OCI-LY1 (cell line): ENCODE results near the gene CRADD.

Experiments used
- EZH2 ChIP-seq: fragments of 200-600 bp; sonication (generic), shearing (Covaris generic); IDR thresholded peaks from 2 replicates; pipeline ENCODE4 v1.8.0; 2017; ENCODE audit warnings: borderline replicate concordance, mixed run types, mild to moderate bottlenecking, antibody characterized with exemption, low read length, moderate library complexity, mixed read lengths
- TF ChIP-seq, protein P1 (sequence below): fragments of 200-600 bp; sonication (generic), shearing (Covaris generic); IDR thresholded peaks from 2 replicates; pipeline ENCODE4 v1.5.1; 2017; ENCODE audit warnings: mild to moderate bottlenecking, antibody characterized with exemption, low read length, moderate library complexity, mixed read lengths

DNA sequence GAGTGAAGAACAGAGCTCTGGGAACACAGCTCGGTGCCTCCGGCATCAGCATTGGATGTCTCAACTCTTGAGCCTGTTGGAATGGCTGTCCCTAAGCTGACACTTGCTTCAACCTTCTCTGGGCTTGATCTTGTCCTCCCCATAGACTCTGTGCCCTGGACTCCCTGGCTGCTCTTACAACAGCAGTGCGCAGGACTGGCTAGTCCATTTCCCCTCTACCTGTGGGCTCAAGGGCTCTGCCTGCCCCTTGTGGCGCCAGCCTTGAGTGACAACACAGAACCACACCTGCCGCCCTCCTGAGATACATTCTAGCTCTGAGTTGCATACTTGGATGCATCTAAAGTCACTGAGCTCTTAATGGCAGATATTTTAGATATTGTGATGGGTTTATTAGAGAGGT, 6.2 kb downstream of the CRADD start:
- TF ChIP-seq, protein P1, sequence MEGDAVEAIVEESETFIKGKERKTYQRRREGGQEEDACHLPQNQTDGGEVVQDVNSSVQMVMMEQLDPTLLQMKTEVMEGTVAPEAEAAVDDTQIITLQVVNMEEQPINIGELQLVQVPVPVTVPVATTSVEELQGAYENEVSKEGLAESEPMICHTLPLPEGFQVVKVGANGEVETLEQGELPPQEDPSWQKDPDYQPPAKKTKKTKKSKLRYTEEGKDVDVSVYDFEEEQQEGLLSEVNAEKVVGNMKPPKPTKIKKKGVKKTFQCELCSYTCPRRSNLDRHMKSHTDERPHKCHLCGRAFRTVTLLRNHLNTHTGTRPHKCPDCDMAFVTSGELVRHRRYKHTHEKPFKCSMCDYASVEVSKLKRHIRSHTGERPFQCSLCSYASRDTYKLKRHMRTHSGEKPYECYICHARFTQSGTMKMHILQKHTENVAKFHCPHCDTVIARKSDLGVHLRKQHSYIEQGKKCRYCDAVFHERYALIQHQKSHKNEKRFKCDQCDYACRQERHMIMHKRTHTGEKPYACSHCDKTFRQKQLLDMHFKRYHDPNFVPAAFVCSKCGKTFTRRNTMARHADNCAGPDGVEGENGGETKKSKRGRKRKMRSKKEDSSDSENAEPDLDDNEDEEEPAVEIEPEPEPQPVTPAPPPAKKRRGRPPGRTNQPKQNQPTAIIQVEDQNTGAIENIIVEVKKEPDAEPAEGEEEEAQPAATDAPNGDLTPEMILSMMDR: no peak
- no peak for TF ChIP-seq EZH2
